ENCODE data around the gene PACSIN2. TPM values are rescaled to one million over a fixed set of nuclear protein-coding genes. Genes with fewer than 3 reads are reported as not detected.

Gene PACSIN2
- total RNA-seq, 1 experiment from 2014 or later = 35.9 TPM

DNA sequence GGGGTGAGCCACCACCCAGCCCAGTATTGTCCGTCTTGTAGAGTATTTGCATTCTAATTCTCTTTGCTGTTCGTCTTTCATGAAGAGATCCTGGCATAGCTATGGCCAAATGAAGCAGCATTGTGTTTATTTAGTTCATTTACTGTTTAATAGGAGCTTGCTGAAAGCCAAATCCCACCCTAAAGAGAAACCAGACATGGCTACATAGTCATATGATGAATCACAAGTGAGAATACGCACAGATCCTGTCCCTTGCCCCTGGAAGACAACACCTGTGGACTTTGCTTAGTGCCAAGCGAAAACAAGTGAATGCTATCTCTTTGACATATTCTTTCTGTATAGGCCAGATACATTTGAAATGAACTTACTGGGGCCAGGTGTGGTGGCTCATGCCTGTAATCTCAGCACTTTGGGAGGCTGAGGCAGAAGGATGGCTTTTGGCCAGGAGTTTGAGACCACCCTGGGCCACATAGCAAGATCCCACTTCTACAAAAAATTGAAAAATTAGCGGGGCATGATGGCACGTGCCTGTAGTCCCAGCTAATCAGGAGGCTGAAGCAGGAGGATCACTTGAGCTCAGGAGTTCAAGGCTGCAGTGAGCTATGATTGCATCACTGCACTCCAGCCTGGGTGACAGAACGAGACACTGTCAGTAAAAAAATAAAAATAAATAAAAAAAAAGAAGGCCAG, 152.8 kb downstream of the PACSIN2 start:
- DNase-seq (ENCODE audit: low spot score) = peak; percentile 37

DNA sequence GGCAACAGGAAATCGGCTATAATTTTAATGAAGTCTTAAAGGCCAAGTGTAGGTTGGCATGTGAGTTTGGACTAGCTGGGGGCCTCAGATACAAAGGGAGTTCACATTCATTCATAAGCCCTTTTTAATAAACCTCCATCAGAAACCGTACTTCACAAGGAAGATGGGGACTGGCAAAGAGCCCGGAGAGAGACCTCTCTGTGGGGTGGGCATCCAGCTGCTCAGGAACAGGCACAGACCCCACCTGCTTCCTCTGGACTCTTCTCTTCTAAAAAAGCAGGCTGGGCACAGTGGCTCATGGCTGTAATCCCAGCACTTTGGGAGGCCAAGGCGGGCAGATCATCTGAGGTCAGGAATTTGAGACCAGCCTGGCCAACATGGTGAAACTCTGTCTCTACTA, 154.0 kb downstream of the PACSIN2 start:
- no peak for DNase-seq (ENCODE audit: low spot score)

DNA sequence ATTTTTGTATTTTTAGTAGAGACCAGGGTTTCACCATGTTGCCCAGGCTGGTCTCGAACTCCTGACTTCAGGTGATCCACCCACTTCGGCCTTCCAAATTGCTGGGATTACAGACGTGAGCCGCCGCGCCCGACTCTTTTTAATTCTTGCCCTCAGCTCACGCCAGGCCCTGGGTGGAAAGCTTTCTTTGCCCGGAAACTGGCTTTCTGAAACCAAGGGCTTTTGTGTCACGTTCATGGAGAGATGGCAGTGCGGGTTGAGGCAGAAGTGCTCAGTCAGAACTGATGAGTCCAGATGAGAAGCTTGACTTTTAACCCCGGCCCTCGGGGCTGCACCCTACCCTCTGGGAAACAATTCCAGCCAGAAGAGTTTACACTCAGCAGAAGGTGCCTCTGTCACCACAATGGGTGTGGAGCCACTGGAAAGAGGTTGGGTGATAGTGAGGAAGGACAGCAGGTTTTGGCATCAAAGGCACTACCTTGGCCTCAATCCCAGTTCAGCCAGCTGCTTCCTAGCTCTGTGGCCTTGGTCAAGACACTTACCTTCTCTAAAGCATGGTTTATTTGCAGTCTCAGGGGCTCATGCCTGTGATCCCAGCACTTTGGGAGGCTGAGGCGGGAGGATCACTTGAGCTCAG, 157.0 kb downstream of the PACSIN2 start:
- DNase-seq (ENCODE audit: low spot score) = no peak

DNA sequence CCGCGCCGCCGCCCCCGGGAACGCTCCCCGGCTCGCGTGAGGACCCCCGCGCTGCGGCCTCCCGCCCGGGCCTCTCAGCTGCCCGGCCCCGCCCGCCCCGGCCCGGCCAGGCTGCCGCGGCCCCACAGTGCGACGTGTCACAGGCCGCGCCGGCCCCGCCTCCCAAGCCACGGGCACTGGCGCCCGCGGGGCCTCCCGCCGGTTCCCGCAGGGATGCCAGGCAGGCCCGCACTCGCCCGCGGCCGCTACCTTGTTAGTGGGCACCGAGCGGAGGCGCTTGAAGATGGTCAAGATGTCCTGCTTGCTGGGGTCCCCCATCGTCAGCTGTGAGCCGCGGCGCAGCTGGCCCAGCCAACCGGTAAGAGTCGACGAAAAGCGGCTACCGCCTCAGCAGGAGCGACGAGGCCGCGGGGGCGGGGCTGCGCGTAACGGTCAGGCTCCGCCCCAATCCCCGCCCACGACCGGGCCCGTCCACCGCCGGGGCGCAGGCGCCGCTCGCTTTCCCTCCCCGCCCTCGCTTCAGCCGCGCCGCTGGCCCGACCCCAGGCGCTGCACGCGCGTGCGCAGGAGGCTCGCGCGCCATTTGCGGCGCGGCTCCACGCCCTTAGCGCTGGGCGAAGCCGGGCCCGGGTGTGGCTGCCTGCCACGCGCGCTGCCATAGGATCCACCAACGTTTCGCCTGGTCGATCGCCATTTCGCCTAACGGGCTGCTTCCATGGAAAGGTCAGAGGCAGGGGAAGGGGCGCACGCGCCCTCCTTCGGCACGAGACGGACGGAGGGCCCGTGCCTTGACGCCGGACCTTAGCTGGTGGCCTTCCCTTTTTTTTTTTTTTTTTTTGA, 157.9 kb downstream of the PACSIN2 start, which contains the start of gene ARFGAP3:
Gene ARFGAP3, minus strand, starts transcription at position 409 of the 840 bp plus-strand sequence. Its CDS starts 91 bp downstream, at position 318.
- DNase-seq (ENCODE audit: low spot score) = peak; percentile 67

DNA sequence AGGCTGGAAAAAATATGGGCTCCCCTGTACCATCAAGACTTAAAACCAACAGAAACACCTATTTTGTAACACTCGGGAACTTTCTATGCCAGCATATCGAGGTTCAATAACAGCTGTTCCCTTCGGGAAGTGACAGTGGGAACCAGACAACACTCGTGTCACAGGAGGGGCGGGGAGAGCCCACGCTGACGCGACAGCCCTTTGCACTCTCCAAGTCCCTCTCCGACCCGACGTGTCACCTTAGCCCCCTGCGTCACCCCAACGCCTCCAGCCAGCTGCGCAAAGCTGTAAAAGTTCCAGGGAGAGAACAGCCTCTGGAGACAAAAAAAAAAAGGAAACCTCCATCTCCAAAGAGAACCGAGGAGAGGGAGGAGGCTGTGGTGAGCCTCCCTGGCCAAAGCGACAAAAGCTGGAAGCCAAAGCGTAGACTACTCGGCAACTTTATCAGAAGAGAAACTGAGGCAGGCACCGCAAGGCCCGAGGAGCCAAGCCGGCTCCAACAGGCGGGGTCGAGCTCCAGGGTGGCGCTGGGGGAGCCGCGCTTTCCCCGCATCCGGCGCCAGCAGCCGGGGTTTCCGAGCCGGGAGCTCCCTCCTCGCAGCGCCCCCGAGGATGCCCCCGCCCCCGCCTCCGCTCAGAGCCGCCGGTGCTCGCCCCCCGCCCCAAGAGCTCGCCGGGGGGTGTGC, 158.6 kb downstream of the PACSIN2 start:
- no peak for DNase-seq (ENCODE audit: low spot score)

DNA sequence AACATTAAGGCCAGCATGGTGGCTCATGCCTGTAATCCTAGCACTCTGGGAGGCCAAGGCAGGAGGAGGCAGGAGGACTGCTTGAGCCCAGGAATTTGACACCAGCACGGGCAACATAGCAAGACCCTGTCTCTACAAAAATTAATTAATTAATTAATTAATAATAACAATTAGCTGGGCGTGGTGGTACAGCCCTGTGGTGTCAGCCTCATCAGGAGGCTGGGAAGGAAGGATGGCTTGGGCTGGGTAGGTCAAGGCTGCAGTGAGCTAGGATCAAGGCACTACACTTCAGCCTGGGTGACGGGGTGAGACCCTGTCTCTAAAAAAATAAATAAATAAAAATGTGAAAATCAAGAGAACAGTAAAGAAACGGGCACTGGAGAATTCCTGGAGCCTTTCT, 159.2 kb downstream of the PACSIN2 start:
- DNase-seq (ENCODE audit: low spot score) = no peak

DNA sequence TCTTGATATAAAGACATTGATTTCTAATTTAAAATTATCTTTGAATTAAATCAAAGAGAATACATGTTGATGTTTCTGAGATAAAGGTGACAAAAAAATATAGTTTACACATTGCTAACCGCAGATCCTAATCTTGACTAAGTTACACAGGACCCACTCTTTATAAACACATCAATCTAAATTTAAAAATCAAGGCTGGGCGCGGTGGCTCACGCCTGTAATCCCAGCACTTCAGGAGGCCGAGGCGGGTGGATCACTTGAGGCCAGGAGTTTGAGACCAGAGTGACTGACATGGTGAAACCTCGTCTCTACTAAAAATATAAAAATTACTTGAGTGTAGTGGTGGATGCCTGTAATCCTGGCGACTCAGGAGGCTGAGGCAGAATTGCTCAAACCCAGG, 159.7 kb downstream of the PACSIN2 start:
- no peak for DNase-seq (ENCODE audit: low spot score)

DNA sequence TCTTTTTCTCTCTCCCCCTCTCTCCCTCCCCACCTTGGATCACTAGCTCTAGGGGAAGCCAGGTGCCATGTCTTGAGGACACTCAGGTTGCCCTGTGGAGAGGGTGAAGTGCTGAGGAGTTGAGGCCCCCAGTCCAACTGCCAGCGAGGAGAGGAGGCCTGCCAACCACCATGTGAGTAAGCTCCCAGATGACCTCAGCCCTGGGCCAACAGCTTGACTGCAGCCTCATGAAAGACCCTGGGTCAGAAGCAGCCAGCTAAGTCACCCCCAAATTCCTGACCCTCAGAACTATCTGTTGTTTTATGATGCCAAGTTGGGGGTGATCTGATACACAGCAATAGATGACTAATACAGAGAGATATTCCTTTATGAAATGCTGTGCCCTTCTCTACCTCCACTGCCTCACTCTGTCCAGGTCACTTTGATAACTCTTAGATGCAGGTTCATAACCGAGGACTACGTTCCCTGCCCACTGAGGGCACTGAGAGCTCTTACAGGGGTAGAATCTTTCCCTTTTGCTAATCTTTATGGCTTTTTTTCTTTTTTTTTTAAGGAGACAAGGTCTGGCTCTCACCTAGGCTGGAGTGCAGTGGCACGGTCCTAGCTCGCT, 165.9 kb downstream of the PACSIN2 start:
- no peak for DNase-seq (ENCODE audit: low spot score)

DNA sequence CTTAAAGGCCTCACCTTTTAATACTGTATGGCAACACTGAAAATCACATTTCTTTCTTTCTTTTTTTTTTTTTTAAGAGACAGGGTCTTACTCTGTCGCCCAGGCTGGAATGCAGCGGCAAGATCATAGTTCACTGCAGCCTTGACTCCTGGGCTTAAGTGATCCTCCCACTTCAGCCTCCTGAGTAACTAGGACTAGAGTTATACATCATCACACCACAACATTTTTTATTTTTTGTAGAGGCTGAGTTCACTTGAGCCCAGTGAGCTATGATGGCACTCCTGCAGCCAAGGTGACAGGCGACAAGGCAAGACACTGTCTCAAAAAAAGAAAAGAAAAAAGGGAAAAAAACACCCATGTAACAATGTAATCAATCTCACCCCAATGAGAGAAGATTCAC, 167.8 kb downstream of the PACSIN2 start:
- DNase-seq (ENCODE audit: low spot score) = no peak

DNA sequence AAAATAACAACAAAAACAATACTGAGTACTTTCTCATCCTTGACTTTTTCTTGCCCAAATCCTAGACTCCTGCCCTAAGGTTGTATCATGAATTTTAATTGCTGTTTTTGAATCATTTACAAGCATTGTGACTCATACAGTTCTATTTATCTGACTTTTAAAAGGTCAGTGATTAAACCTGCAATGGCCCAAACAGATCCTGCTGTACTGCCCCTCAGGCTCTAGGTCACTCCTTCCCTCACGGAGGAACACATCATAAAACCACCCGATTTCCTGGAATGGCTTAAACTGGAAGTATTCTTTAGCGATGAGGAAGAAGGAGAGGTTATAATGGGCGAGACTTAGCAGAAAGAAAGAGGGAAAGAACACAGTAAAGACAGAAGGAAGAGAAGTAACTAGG, 170.2 kb downstream of the PACSIN2 start:
- DNase-seq (ENCODE audit: low spot score) = peak; percentile 59

DNA sequence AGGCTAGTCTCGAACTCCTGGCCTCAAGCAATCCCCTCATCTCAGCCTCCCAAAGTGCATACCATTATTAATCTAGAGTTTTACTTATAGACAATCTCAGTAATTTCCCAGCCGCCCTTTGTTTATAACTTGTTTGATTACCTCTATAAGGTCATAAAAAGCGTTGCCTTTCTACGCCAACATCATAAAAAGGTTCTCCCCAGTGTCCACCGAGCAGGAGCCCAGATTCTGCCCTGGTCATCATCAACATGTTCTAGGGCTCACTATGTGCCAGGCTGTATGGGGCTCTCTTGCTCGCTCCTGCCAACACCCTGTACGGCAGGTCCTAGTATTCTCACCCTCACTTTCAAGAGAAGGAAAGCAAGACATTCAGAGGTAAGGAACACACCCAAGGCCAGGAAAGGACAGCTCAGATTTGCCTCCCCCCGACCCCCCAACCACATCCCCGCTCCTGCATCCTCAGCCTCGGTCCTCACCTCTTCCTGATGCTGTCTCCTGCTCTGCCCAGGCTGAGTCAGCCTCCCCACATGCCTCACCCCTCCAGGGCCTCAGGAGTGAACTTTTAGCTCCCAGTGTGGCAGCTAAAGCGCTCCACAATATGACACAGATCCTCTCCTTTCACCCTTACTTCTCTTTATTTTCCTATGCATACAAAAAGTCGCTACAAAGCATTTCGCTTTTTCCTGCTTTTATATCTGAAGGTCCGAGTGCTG, 172.1 kb downstream of the PACSIN2 start:
- DNase-seq (ENCODE audit: low spot score) = no peak

DNA sequence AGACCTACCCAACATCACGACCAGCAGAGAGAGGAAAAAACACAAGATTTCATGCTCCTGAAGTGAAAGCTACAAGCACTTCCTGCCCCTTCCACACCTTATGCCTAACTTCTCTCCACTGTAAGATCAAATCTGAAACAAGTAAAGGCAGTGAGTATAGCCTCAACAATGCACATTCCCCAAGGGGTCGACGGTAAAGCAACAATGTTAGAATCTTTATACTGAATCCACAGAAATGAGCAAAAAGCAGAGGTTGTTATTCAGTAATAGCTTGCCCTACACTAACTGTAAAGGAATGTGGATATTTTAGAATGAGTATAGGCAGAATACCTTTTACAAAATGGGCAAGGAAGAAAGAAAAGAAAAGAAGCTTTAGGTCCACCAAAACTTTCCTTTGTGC, 173.5 kb downstream of the PACSIN2 start:
- DNase-seq (ENCODE audit: low spot score) = no peak

DNA sequence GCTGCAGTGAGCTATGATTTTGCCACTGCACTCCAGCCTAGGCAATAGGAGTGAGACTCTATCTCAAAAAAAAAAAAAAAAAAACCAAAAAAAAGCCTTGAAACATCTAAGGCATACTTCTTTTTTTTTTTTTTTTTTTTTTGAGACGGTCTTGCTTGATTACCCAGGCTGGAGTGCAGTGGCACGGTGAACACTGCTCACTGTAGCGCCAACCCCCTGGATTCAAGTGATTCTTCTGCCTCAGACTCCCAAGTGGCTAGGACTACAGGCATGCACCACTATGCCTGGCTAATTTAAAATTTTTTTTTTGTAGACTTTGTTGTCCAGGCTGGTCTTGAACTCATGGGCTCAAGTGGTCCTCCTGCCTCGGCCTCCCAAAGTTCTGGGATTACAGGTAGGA, 177.4 kb downstream of the PACSIN2 start:
- no peak for DNase-seq (ENCODE audit: low spot score)

DNA sequence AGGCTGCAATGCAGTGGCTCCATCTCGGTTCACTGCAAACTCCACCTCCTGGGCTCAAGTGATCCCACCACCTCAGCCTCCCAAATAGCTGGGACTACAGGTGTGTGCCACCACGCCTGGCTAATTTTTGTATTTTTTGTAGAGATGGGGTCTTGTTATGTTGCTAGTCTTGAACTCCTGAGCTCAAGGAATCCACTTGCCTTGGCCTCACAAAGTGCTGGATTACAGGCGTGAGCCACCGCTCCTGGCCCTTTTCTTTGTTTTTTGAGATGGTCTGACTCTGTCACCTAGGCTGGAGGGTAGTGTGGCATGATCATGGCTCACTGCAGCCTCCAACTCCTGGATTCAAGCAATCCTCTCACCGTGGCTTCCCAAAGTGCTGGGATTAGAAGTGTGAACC, 178.9 kb downstream of the PACSIN2 start:
- DNase-seq (ENCODE audit: low spot score) = no peak

DNA sequence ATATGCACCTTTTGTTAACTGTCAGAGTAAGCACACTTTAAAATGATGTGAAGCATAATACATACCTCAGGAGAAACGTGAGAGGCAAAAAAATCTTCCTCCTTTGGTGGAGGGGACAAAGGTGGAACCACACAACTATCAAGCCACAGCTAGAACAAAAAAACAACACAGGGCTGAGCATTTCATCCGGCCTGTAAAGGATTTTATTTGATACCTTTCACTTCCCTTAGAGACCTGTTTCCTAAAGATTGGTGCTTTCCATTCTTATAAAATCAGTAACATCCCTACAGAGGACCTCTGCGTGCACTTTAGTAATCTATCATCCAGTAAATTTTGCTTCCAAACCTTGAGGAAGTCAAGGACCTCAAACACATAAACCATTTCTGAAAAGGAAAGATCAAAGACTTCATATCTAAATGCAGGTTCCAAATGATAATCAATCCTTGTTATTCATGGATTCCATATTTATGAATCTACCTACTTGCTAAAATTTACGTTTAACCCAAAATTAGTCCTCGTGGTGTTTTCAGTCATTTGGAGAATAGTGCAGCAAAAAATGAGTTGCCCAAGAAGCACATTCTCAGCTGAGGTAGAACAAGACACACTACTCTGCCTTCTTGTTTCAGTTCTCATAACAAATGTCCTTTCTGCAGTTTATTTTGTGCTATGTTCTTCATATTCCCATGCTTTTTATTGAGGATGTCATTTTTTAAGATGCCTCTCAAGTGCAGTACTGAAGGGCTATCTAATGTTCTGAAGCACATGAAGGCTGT, 180.6 kb downstream of the PACSIN2 start:
- no peak for DNase-seq (ENCODE audit: low spot score)

DNA sequence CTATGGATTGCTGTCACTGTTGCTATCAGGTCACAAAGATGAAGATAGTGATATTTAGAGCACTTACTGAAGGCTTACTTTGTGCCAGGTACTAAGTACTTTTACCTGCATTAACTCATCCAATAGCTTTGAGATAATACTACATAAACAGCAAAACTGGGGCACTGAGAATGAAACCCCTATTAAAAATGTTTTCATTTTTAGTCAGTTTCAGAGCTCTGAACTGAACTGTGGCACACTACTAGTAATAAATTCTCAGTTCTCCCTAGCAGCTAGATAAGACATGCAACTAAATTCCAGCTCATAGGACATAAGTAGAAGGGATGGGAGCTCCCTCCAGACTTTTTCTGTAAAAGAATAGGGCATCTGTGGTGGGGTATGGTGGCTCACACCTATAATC, 181.8 kb downstream of the PACSIN2 start:
- DNase-seq (ENCODE audit: low spot score) = no peak

DNA sequence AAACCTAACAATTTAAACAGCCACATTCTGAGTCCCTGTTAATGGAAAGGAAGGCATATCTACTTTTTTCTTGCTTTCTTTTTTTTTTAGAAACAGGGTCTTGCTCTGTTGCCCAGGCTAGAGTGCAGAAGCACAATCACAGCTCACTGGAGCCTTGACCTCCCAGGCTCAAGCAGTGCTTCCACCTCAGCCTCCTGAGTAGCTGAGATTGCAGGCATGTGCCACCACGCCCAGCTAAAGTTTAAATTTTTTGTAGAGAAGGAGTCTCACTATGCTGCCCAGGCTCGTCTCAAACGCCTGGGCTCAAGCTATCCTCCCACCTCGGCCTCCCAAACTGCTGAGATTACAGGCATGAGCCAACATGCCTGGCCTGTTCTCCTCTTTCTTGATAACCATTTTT, 183.2 kb downstream of the PACSIN2 start:
- DNase-seq (ENCODE audit: low spot score) = no peak

DNA sequence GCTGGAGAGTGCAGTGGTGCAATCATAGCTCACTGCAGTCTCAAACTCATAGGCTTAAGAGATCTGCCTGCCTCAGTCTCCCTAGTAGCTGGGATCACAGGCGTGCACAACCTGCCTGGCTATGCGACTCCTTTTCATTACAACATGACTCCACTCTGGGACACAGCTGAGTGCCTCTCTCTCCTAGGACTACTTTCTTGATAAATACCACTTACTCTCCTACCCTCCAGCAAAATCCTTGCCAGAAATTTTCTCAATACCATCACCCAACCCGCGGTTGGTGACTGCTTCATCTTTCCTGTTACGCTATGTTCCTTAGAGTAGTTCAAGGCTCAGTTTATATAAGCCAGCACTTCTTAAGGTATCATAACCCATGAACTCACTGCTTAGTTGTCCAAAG, 184.8 kb downstream of the PACSIN2 start:
- no peak for DNase-seq (ENCODE audit: low spot score)

DNA sequence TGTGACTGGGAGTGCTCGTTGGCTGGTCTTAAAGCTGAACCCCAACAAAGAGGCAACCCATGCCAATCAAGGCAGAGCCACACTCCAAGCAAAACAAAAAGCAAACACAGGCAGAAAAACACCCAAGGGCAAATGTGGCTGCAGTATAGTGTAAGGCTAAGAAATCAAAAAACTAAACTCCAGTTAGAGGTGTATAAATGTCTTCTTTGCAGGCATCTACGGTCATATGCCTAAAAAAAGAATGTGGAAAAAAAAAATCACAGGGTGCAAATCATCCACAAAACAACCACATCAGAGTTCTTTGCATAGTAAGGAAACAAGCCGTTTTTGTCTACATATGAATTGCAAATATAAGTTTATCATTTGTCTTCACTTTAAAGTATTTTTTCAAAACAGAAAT, 185.6 kb downstream of the PACSIN2 start:
- DNase-seq (ENCODE audit: low spot score) = no peak

DNA sequence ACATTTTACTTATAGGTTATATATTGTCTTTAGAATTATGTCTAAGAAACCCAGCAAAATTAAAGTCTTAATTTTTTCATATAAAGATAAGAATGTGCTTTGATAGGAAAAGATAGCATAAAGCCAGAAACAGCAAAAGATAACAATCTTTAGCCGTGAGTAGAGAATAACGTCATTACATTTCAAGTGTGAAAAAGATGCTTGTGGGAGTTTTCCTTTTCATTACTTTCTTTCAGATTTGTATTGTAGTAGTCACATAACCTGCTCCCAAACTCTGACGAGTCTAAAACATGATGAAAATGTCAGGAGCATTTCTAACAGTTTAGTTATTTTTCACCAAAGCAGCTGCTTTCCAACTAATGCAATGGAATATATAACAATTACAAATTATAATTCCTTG, 189.2 kb downstream of the PACSIN2 start:
- DNase-seq (ENCODE audit: low spot score) = no peak
